Cerebellar cortex (tissue), 1 donor: Measurements from ENCODE around the gene CACNA2D2.

ENCODE experiments used
- DNase-seq: peaks from one replicate; pipeline ENCODE4 v3.0.0-alpha.2; 2015; ENCODE audit warnings: low spot score

The CACNA2D2 gene

GRCh38 chr3:50503504-50504342, at the start of gene CACNA2D2:
TSS of gene CACNA2D2 (minus strand) at chr3:50503634. CDS start at chr3:50503423, 211 bp downstream.
- DNase-seq, result peak; percentile 76

- DNase-seq, result no peak
Measured at GRCh38 chr3:50552598-50552997, 49.2 kb upstream of the CACNA2D2 start.

GRCh38 chr3:50551681-50552435, 48.4 kb upstream of the CACNA2D2 start:
- peak; percentile 76 for DNase-seq

- no peak for DNase-seq
Measured at GRCh38 chr3:50551054-50551659, 47.7 kb upstream of the CACNA2D2 start.

GRCh38 chr3:50550079-50550736, 46.8 kb upstream of the CACNA2D2 start:
- DNase-seq, result peak; percentile 60

GRCh38 chr3:50549226-50549625, 45.8 kb upstream of the CACNA2D2 start:
- DNase-seq, result no peak

- no peak for DNase-seq
Measured at GRCh38 chr3:50545781-50546180, 42.3 kb upstream of the CACNA2D2 start.

GRCh38 chr3:50542177-50543034, 39.0 kb upstream of the CACNA2D2 start:
- peak; percentile 87 for DNase-seq

GRCh38 chr3:50539356-50540286, 36.2 kb upstream of the CACNA2D2 start:
- no peak for DNase-seq

- DNase-seq, result no peak
Measured at GRCh38 chr3:50537421-50538129, 34.1 kb upstream of the CACNA2D2 start.

- DNase-seq, result no peak
Measured at GRCh38 chr3:50536471-50537180, 33.2 kb upstream of the CACNA2D2 start.

GRCh38 chr3:50534681-50535330, 31.4 kb upstream of the CACNA2D2 start:
- no peak for DNase-seq

- no peak for DNase-seq
Measured at GRCh38 chr3:50533807-50534461, 30.5 kb upstream of the CACNA2D2 start.

GRCh38 chr3:50533316-50533715, 29.9 kb upstream of the CACNA2D2 start:
- DNase-seq, result no peak

GRCh38 chr3:50532062-50532705, 28.8 kb upstream of the CACNA2D2 start:
- no peak for DNase-seq

GRCh38 chr3:50531201-50531600, 27.8 kb upstream of the CACNA2D2 start:
- DNase-seq, result no peak
